ENCODE measurements around the gene MBD1. TPM values are rescaled to one million over a fixed set of nuclear protein-coding genes. Genes with fewer than 3 reads are reported as not detected.

Gene MBD1
- polyA plus RNA-seq, 1 of the 3 experiments (the other 2 are of a cell fraction) = 72.3 TPM

DNA sequence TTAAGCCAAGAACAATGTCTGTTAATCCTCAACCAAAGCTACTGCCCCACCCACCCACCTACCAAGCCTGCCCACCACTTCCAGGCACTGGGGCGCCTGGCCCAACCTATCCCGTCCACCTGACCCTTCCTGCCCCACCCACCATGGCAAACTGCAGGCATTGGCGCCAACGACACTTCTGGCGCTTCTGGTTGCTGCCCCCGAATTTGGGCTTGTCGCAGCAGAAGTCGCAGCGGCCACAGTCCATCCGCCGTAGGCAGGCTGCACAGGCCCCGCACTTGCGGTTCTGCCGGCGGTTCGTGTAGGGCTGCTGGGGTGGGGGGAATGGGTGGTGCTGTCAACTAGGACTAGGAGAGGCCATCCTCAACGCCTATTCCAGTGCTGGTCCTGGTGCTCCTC, 7.3 kb downstream of the MBD1 start:
- Histone ChIP-seq H3K4me3 (ENCODE audit: low read depth in 2 of 2, low read length in 1 of 2) (no peak overlapping the region), H4K20me1 (ENCODE audit: insufficient read depth) (0 out of 2 replicates have a peak, but pooled peaks cover 3% of the 10 kb centered on the region), H3K9me3 (no peaks in the 10 kb centered on the region), H3K79me2 (ENCODE audit: insufficient read depth) (peaks cover 19% of the 10 kb centered on the region), H3F3A (replicated peaks; ENCODE audit: insufficient read depth) (peaks cover 6% of the 10 kb centered on the region), H3K27ac (ENCODE audit: low read depth in 2 of 2, low read length in 1 of 2) (no peak overlapping the region), H3K9me2 (no peaks in the 10 kb centered on the region), H3K9ac (no peak overlapping the region), H3K27me3 (ENCODE audit: insufficient read depth) (no peaks in the 10 kb centered on the region), H3K36me3 (replicated peaks in 1 of 2; ENCODE audit: control insufficient read depth in 1 of 2, insufficient read depth in 2 of 2, low read length in 1 of 2) (peaks cover 59 to 100% of the 10 kb centered on the region in 2 experiments), H3K4me2 (no peak overlapping the region), H3K4me1 (ENCODE audit: control insufficient read depth in 1 of 2, insufficient read depth in 2 of 2, low read depth in 1 of 2, low read length in 1 of 2) (peaks cover 0 to 1% of the 10 kb centered on the region in 2 experiments; a peak in 2 of 4 replicates), H2AFZ (ENCODE audit: low read depth) (no peak overlapping the region)
- 98% methylated on average over 17 of the region's 17 CpGs for WGBS (ENCODE audit: low lambda C conversion rate)
- no peak for DNase-seq
- POLR2A ChIA-PET = interaction anchor here (1.1 kb wide), 1 partner anchor 8 kb away, joined by 4 read pairs; the partner anchor contains the start of gene MBD1
- CTCF ChIA-PET = interaction anchor here (1.1 kb wide), 2 partner anchors 8 to 83 kb away, joined by 3 to 4 read pairs; no protein-coding TSS in a partner anchor
- TF ChIP-seq POLR2AphosphoS5 (IDR thresholded peaks at IDR 0.05; ENCODE audit: low read depth, low read length) (no peak), RXRA (IDR thresholded peaks at IDR 0.05; ENCODE audit: borderline replicate concordance, low read depth) (no peak), NRF1 (IDR thresholded peaks at IDR 0.05; ENCODE audit: low read depth, low read length) (no peak), CHD2 (IDR thresholded peaks at IDR 0.05; ENCODE audit: low read length, partially characterized antibody) (no peak), ELF1 (IDR thresholded peaks at IDR 0.05) (no peak), FOXM1 (IDR thresholded peaks at IDR 0.05; ENCODE audit: low read depth) (no peak), EP300 (IDR thresholded peaks at IDR 0.05; ENCODE audit: borderline replicate concordance in 1 of 2, low read depth in 1 of 2, low read length in 1 of 2) (no peak), SMC3 (IDR thresholded peaks at IDR 0.05; ENCODE audit: low read depth, low read length) (no peak), RFX5 (IDR thresholded peaks at IDR 0.05; ENCODE audit: low read length) (no peak), RCOR1 (IDR thresholded peaks at IDR 0.05; ENCODE audit: low read length) (no peak), TAF1 (IDR thresholded peaks at IDR 0.05; ENCODE audit: borderline replicate concordance, low read depth, low read length) (no peak), GABPA (IDR thresholded peaks at IDR 0.05; ENCODE audit: low read depth) (no peak), SIN3A (IDR thresholded peaks at IDR 0.05; ENCODE audit: borderline replicate concordance, low read depth, low read length) (no peak), TEAD4 (IDR thresholded peaks at IDR 0.05; ENCODE audit: borderline replicate concordance, insufficient read depth) (no peak), RAD21 (IDR thresholded peaks at IDR 0.05; ENCODE audit: low read length) (no peak)
- TF ChIP-seq, protein P1, sequence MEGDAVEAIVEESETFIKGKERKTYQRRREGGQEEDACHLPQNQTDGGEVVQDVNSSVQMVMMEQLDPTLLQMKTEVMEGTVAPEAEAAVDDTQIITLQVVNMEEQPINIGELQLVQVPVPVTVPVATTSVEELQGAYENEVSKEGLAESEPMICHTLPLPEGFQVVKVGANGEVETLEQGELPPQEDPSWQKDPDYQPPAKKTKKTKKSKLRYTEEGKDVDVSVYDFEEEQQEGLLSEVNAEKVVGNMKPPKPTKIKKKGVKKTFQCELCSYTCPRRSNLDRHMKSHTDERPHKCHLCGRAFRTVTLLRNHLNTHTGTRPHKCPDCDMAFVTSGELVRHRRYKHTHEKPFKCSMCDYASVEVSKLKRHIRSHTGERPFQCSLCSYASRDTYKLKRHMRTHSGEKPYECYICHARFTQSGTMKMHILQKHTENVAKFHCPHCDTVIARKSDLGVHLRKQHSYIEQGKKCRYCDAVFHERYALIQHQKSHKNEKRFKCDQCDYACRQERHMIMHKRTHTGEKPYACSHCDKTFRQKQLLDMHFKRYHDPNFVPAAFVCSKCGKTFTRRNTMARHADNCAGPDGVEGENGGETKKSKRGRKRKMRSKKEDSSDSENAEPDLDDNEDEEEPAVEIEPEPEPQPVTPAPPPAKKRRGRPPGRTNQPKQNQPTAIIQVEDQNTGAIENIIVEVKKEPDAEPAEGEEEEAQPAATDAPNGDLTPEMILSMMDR (IDR thresholded peaks at IDR 0.05) = no peak
- TF ChIP-seq, protein P2, sequence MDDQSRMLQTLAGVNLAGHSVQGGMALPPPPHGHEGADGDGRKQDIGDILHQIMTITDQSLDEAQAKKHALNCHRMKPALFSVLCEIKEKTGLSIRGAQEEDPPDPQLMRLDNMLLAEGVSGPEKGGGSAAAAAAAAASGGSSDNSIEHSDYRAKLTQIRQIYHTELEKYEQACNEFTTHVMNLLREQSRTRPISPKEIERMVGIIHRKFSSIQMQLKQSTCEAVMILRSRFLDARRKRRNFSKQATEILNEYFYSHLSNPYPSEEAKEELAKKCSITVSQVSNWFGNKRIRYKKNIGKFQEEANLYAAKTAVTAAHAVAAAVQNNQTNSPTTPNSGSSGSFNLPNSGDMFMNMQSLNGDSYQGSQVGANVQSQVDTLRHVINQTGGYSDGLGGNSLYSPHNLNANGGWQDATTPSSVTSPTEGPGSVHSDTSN (IDR thresholded peaks at IDR 0.05) = no peak
- TF ChIP-seq, protein P3, sequence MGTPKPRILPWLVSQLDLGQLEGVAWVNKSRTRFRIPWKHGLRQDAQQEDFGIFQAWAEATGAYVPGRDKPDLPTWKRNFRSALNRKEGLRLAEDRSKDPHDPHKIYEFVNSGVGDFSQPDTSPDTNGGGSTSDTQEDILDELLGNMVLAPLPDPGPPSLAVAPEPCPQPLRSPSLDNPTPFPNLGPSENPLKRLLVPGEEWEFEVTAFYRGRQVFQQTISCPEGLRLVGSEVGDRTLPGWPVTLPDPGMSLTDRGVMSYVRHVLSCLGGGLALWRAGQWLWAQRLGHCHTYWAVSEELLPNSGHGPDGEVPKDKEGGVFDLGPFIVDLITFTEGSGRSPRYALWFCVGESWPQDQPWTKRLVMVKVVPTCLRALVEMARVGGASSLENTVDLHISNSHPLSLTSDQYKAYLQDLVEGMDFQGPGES (IDR thresholded peaks at IDR 0.05; ENCODE audit: low read depth, low read length) = no peak

Measured in SK-N-SH (cell line).